ENCODE results near the gene NLRP10.
"Not testable (repeated sequence)": the region's sequence is repeated elsewhere in the genome, so short reads cannot be mapped to it uniquely, and the experiment has no call there.

NLRP10 gene

GRCh38 chr11:7999795-8000194, 34.5 kb upstream of the NLRP10 start:
- no peak overlapping the region for H3K27ac ChIP-seq (ENCODE audit: low read length)
- no peaks in the 10 kb centered on the region for H3K9me3 ChIP-seq (ENCODE audit: insufficient read depth, low read length)
- H4K20me1 ChIP-seq (ENCODE audit: insufficient read depth, low read length): no peaks in the 10 kb centered on the region
- no peak overlapping the region for H3K9ac ChIP-seq (ENCODE audit: low read length)
- H3K4me2 ChIP-seq (ENCODE audit: low read length): no peak overlapping the region
- peaks cover 42% of the 10 kb centered on the region for H3K36me3 ChIP-seq (replicated peaks; ENCODE audit: low read depth, low read length)
- no peak overlapping the region for H3K4me3 ChIP-seq (ENCODE audit: low read length)
- no peaks in the 10 kb centered on the region for H3K27me3 ChIP-seq (ENCODE audit: low read depth, low read length)
- H3K79me2 ChIP-seq (ENCODE audit: low read length): no peaks in the 10 kb centered on the region
- H3K4me1 ChIP-seq (ENCODE audit: low read length): no peaks in the 10 kb centered on the region
- TF ChIP-seq EZH2phosphoT487 (IDR thresholded peaks at IDR 0.05; ENCODE audit: low read depth): no peak
- TF ChIP-seq CTCF (IDR thresholded peaks at IDR 0.05; ENCODE audit: low read depth, low read length): no peak
- H2AFZ ChIP-seq (ENCODE audit: low read depth, low read length): no peak overlapping the region

GRCh38 chr11:7994581-7995278, 29.5 kb upstream of the NLRP10 start:
- no peaks in the 10 kb centered on the region for H4K20me1 ChIP-seq (ENCODE audit: insufficient read depth, low read length)
- peaks cover 62% of the 10 kb centered on the region for H3K36me3 ChIP-seq (replicated peaks; ENCODE audit: low read depth, low read length)
- TF ChIP-seq CTCF (IDR thresholded peaks at IDR 0.05; ENCODE audit: low read depth, low read length): no peak
- no peak for TF ChIP-seq EZH2phosphoT487 (IDR thresholded peaks at IDR 0.05; ENCODE audit: low read depth)
- no peaks in the 10 kb centered on the region for H3K4me1 ChIP-seq (ENCODE audit: low read length)
- H3K27ac ChIP-seq (ENCODE audit: low read length): no peak overlapping the region
- H2AFZ ChIP-seq (ENCODE audit: low read depth, low read length): no peak overlapping the region
- H3K4me3 ChIP-seq (ENCODE audit: low read length): no peak overlapping the region
- peaks cover 9% of the 10 kb centered on the region for H3K79me2 ChIP-seq (ENCODE audit: low read length)
- H3K9me3 ChIP-seq (ENCODE audit: insufficient read depth, low read length): no peaks in the 10 kb centered on the region
- H3K9ac ChIP-seq (ENCODE audit: low read length): no peak overlapping the region
- no peak overlapping the region for H3K4me2 ChIP-seq (ENCODE audit: low read length)
- no peaks in the 10 kb centered on the region for H3K27me3 ChIP-seq (ENCODE audit: low read depth, low read length)

GRCh38 chr11:7987560-7987883, 22.3 kb upstream of the NLRP10 start:
- Histone ChIP-seq H3K4me2 (ENCODE audit: low read length) (peak overlapping the region; percentile 97), H3K9ac (ENCODE audit: low read length) (peak overlapping the region; percentile 71), H3K36me3 (replicated peaks; ENCODE audit: low read depth, low read length) (peaks cover 22% of the 10 kb centered on the region), H3K4me1 (ENCODE audit: low read length) (peaks cover 23% of the 10 kb centered on the region), H3K4me3 (ENCODE audit: low read length) (peak overlapping the region; percentile 99), H3K79me2 (ENCODE audit: low read length) (peaks cover 41% of the 10 kb centered on the region)
- not testable (repeated sequence) for H3K27me3 ChIP-seq (ENCODE audit: low read depth, low read length); H4K20me1 ChIP-seq (ENCODE audit: insufficient read depth, low read length); H2AFZ ChIP-seq (ENCODE audit: low read depth, low read length); H3K9me3 ChIP-seq (ENCODE audit: insufficient read depth, low read length); H3K27ac ChIP-seq (ENCODE audit: low read length)

GRCh38 chr11:7986768-7987559, 21.7 kb upstream of the NLRP10 start, which contains the start of gene EIF3F:
Gene EIF3F, plus strand, starts transcription at chr11:7987337. Its CDS starts 16 bp downstream, at chr11:7987353.
- peak; percentile 81 for TF ChIP-seq CTCF (IDR thresholded peaks at IDR 0.05; ENCODE audit: low read depth, low read length)
- no peak for TF ChIP-seq EZH2phosphoT487 (IDR thresholded peaks at IDR 0.05; ENCODE audit: low read depth)
- no peaks in the 10 kb centered on the region for H3K9me3 ChIP-seq (ENCODE audit: insufficient read depth, low read length)
- H3K79me2 ChIP-seq (ENCODE audit: low read length): peaks cover 41% of the 10 kb centered on the region
- peak within 1 kb of the TSS; percentile 54 for H3K27ac ChIP-seq (ENCODE audit: low read length)
- peaks cover 20% of the 10 kb centered on the region for H3K36me3 ChIP-seq (replicated peaks; ENCODE audit: low read depth, low read length)
- peak within 1 kb of the TSS; percentile 97 for H3K4me2 ChIP-seq (ENCODE audit: low read length)
- peaks cover 27% of the 10 kb centered on the region for H3K4me1 ChIP-seq (ENCODE audit: low read length)
- peak within 1 kb of the TSS; percentile 99 for H3K4me3 ChIP-seq (ENCODE audit: low read length)
- H4K20me1 ChIP-seq (ENCODE audit: insufficient read depth, low read length): 0 out of 2 replicates have a peak, but pooled peaks cover 3% of the 10 kb centered on the region
- H3K9ac ChIP-seq (ENCODE audit: low read length): peak within 1 kb of the TSS; percentile 77
- H2AFZ ChIP-seq (ENCODE audit: low read depth, low read length): peak within 1 kb of the TSS; percentile 95
- H3K27me3 ChIP-seq (ENCODE audit: low read depth, low read length): no peaks in the 10 kb centered on the region

Data from OCI-LY3 (cell line).